T follicular helper cell (primary cell): ENCODE measurements around the gene AHI1.
"Not testable (repeated sequence)": the region's sequence is repeated elsewhere in the genome, so short reads cannot be mapped to it uniquely, and the experiment has no call there.

Source experiments
- DNase-seq: peaks from one replicate; pipeline ENCODE4 v3.0.0-alpha.2; 2020; ENCODE audit warnings: low read depth

AHI1 gene

GRCh38 chr6:135390458-135390857, 107.1 kb downstream of the AHI1 start:
- no peak for DNase-seq

DNA sequence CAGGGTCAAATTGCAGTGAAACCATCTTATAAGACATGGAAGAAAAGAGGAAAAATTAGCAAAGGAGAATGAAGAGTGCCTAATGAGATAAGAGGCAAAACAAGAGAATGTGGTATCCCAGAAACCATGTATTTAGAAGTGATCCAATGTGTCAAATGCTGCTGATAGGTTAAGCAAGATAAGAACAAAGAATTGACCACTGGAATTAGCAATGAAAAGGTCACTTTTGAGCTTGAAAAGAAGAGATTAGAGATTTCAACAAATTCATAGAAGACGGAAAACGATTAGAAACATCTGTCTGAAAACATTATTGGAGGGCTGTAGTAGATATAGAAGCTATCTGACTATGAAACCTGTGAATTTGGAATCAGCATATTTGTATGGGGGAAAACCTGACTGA, 112.2 kb downstream of the AHI1 start:
- no peak for DNase-seq

DNA sequence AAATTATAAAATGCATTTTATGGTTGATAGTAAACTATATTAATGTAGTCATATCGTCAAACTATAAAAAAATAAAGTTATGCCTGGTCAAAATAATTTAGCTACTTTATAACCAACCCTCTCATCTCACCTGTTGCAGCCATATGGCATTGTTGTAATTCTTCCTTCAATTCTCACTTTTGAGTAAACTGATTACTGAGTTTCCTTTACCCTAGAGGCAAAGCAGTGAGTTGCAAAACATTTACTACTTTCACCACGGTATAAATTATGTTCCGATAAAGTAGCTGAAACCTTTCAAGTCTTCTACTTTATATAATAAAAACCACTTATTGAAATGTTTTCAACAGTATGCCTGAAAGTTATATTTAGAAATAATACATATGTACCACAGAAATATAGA, 113.8 kb downstream of the AHI1 start:
- DNase-seq = no peak

DNA sequence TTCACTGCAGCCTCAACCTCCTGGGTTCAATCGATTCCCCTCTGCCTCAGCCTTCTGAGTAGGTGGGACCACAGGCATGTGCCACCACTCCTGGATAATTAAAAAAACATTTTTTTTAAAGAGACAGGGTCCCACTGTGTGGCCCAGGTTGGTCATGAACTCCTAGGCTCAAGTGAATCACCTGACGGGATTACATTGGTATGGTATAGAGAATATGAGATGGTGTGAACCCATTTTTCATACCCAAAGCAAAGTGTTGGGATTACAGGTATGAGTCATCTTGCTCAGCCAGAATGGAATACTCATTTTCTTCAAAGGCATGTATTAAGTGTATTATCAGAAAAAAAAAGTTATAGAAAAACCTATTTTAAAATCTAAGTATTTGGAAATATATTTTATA, 114.2 kb downstream of the AHI1 start:
- DNase-seq = no peak

- no peak for DNase-seq
These were observed 115.3 kb downstream of the AHI1 start for GRCh38 chr6:135382182-135382628.

- DNase-seq = no peak
These were observed 116.7 kb downstream of the AHI1 start for GRCh38 chr6:135380793-135381192.

- DNase-seq = no peak
These were observed 117.9 kb downstream of the AHI1 start for GRCh38 chr6:135379647-135380046.

DNA sequence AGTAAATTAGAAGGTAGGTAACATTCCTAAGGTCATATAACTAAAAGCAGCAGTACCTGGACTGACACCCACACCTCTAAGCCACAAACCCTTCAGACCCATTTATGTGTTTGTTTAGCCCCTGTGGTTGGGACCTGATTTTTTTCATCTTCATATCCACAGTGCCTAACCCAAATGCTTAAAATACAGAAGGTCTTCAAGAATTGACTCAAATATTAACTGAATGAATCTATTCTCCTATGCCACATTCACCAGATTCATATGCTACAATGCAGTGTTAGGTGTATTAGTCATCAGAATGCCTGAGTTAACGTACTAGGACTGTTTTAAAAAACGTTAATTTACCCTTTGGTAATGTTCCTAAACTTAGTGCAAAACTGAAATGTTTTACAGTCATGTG, 124.8 kb downstream of the AHI1 start:
- DNase-seq = no peak

DNA sequence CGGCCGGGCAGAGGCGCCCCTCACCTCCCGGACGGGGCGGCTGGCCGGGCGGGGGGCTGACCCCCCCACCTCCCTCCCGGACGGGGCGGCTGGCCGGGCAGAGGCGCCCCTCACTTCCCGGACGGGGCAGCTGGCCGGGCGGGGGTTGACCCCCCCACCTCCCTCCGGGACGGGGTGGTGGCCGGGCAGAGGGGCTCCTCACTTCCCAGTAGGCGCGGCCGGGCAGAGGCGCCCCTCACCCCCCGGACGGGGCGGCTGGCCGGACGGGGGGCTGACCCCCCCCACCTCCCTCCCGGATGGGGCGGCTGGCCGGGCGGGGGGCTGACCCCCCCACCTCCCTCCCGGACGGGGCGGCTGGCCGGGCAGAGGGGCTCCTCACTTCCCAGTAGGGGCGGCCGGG, 133.9 kb downstream of the AHI1 start:
- not testable (repeated sequence) for DNase-seq

DNA sequence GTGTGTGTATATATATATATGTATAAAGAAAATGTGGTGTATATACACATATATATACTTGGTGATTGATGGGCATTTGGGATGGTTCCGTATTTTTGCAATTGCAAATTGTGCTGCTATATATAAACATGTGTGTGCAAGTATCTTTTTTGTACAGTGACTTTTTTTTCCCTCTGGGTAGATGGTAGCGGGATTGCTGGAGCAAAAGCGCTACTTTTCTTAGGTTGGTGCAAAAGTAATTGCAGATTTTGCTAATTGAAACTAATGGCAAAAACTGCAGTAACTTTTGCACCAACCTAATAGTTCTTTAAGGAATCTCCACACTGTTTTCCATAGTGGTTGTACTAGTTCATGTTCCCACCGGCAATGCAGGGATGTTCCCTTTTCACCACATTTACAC, 135.4 kb downstream of the AHI1 start:
- no peak for DNase-seq

DNA sequence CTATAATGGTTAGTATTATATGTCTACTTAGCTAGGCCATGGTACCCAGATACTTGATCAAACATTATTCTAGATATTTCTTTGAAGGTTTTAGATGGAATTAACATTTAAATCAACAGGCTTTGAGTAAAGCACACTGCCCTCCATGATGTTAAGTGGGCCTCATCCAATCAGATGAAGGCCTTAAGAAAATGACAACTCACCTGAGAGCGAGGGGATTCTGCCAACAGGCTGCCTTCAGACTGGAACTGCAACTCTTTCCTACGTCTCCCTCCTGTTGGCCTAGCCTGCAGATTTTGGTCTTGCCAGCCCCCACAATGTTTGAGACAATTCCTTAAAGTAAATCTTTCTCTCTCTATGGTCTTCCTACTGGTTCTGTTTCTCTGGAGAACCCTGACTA, 137.3 kb downstream of the AHI1 start:
- no peak for DNase-seq

- DNase-seq = no peak
These were observed 138.6 kb downstream of the AHI1 start for GRCh38 chr6:135358985-135359384.

GRCh38 chr6:135358251-135358821, 139.2 kb downstream of the AHI1 start:
- no peak for DNase-seq

- no peak for DNase-seq
These were observed 143.1 kb downstream of the AHI1 start for GRCh38 chr6:135354407-135354806.

- no peak for DNase-seq
These were observed 144.4 kb downstream of the AHI1 start for GRCh38 chr6:135353113-135353512.

DNA sequence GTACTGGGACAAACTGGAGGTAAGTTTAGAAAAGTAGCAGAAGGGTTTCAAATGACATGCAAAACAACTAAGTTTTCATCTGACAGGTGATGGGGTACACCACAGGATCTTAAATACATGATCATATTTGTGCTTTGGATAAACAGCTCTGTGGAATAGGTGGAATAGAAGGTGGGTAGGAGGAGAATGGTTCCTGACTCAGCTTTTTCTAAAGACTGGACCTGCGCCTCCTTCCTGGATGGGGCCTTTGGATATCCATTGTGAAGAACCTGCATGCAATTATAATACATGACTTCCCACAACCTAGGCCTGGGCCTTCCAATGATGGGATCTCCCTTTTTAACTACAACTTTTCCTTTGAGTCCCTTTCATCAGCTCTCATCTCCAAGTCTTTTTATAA, 145.9 kb downstream of the AHI1 start:
- no peak for DNase-seq

- no peak for DNase-seq
These were observed 149.7 kb downstream of the AHI1 start for GRCh38 chr6:135347887-135348286.

DNA sequence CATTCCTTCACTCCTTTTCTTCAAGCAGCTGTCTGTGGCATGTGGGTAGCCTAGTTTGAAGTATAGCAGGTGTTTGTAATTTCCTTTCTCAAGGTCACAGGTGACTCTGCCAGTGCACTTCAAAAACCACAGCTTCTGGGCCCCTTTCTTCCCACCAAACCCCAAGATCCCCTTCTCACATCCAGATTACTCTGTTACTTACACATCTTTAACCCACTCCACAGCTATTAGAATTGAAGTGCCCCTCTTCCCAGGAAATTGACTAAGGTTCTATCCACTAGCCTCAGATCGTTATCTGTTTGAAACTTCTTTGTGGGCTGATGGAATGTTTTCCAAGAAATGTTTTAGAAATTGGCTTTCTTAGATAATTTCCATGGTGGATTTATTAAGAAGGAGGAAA, 150.8 kb downstream of the AHI1 start:
- DNase-seq = no peak

DNA sequence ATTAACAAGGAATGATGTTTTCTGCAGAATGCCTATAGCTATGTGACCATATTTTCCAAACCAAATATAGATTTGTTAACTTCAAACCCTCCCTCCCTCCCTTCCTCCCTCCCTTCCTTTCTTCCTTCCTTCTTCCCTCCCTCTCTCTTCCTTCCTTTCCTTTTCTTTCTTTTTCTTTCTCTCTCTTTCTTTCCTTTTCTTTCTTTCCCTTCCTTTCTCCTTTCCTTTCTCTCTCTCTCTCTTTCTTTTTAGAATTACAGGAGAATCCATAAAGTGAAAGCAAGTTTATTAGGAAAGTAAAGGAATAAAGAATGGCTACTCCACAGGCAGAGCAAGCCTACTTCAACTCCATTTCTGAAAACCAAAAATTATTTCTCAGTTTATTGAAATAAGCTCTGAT, 153.0 kb downstream of the AHI1 start:
- no peak for DNase-seq

GRCh38 chr6:135339920-135340319, 157.6 kb downstream of the AHI1 start:
- DNase-seq = not testable (repeated sequence)

DNA sequence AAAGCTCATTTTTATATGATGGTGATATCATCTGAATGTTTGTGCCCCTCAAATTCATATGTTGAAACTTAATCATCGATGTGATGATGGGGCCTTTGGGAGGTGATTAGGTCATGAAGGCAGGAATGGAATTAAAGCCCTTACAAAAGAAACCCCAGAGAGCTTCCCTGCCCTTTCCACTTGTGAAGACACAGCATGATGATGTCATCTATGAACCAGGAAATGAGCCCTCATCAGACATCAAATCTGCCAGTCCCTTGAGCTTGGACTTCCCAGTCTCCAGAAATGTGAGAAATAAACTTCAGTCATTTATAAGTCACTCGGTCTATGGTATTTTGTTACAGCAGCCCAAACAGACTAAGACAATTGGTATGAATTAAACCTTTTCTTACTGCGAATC, 163.4 kb downstream of the AHI1 start:
- DNase-seq = no peak

DNA sequence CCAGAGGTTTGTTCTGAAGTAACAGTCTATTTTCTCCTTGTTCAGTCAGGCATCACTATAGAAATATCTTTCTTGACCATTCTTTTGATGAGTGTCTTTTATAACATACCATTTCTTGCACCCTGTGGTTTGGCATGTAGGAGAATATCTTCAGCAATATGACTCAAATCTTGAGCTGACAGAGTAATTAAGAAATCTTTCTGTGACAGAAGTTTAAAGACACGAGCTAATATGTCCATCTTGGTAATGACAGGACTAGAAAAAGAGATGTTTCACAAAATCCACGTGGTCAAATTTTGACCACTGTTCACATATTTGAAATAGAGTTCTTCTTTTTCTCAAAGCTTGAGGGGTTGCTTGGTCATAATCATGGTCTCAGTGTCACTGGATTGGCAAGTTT, 166.5 kb downstream of the AHI1 start:
- DNase-seq = no peak

GRCh38 chr6:135329851-135330803, 167.4 kb downstream of the AHI1 start:
- DNase-seq = no peak

- DNase-seq = no peak
These were observed 169.4 kb downstream of the AHI1 start for GRCh38 chr6:135328136-135328535.
